A549 (cell line): ENCODE results near the gene ATP5F1E. TPM values are rescaled to one million over a fixed set of nuclear protein-coding genes. Genes with fewer than 3 reads are reported as not detected.

Source experiments
- ATAC-seq, 2 experiments: fragments of 200-7000 bp in 1 of 2; fragments of >200 bp in 1 of 2; cut with Nextera tagmentation in 1 of 2; cut with Tn5 transposase in 1 of 2; 3 replicates each; pipeline versions ENCODE4 v1.8.0 to v1.9.1; 2018 to 2020; ENCODE audit warnings: mild to moderate bottlenecking in 1 of 2, moderate library complexity in 1 of 2
- CTCF ChIA-PET: fragments of 300-600 bp; sonication (Branson Sonifier 250); formaldehyde crosslinking; extraction: SDS; loops from one replicate; lab custom pipeline; 2021; ENCODE audit warnings: antibody characterized with exemption, inconsistent platforms; lab: Yijun Ruan, JAX
- POLR2A ChIA-PET: fragments of 350-600 bp; formaldehyde crosslinking; extraction: SDS; loops from one replicate; lab custom pipeline; 2021; ENCODE audit warnings: antibody characterized with exemption, inconsistent platforms; lab: Yijun Ruan, JAX
- DNase-seq, 2 experiments: peaks; one replicate each; pipeline versions ENCODE4 v3.0.0 to v3.0.0-alpha.2; 2011 to 2016; ENCODE audit warnings: low read depth in 1 of 2, low spot score in 1 of 2
- FAIRE-seq: peaks from 2 replicates; lab custom pipeline; 2011; peaks lifted over from hg19 to GRCh38; lab: Jason Lieb, UNC
- H3K27ac ChIP-seq, 2 experiments: fragments of >200 bp; sonication (Bioruptor Twin); formaldehyde crosslinking; 3 replicates each; pipeline ENCODE4 v1.5.1; 2016 to 2017
- H3K4me1 ChIP-seq: fragments of >200 bp; sonication (Bioruptor Twin); formaldehyde crosslinking; 3 replicates; pipeline ENCODE4 v1.6.1; 2016
- H3K4me2 ChIP-seq: fragments of >200 bp; sonication (Bioruptor Twin); formaldehyde crosslinking; 3 replicates; pipeline ENCODE4 v1.6.1; 2016
- H3K4me3 ChIP-seq: fragments of >200 bp; sonication (Bioruptor Twin); formaldehyde crosslinking; 3 replicates; pipeline ENCODE4 v1.5.1; 2016
- H3K9me3 ChIP-seq: fragments of >200 bp; sonication (Bioruptor Twin); formaldehyde crosslinking; 3 replicates; pipeline ENCODE4 v1.6.1; 2016
- BCL3 ChIP-seq: fragments of >200 bp; sonication (Bioruptor Twin); formaldehyde crosslinking; IDR thresholded peaks from 3 replicates; pipeline ENCODE4 v1.6.1; 2016
- BHLHE40 ChIP-seq: IDR thresholded peaks from 2 replicates; pipeline ENCODE4 v1.6.1; 2012; ENCODE audit warnings: low read depth, low read length, inconsistent platforms
- CBX2 ChIP-seq: fragments of 200-600 bp; sonication (generic); IDR thresholded peaks from 2 replicates; pipeline ENCODE4 v1.6.1; 2016; ENCODE audit warnings: low read depth, mild to moderate bottlenecking, borderline replicate concordance
- CHD4 ChIP-seq: fragments of 200-600 bp; sonication (generic); IDR thresholded peaks from 2 replicates; pipeline ENCODE4 v1.6.1; 2016; ENCODE audit warnings: antibody characterized with exemption, mild to moderate bottlenecking, borderline replicate concordance
- CTCF ChIP-seq: fragments of >200 bp; sonication (Bioruptor Twin); formaldehyde crosslinking; IDR thresholded peaks from 3 replicates; pipeline ENCODE4 v1.5.1; 2016
- FOSB ChIP-seq: fragments of 250-450 bp; sonication (Bioruptor Pico); IDR thresholded peaks from 2 replicates; pipeline ENCODE4 v1.5.0; 2020; ENCODE audit warnings: mild to moderate bottlenecking, moderate library complexity
- FOSL2 ChIP-seq, 2 experiments: fragments of 450-650 bp in 1 of 2; fragments of >200 bp in 1 of 2; sonication (Bioruptor Twin) in 1 of 2; formaldehyde crosslinking; IDR thresholded peaks; 2 replicates each; pipeline versions ENCODE4 v1.5.0 to v1.6.1; 2016 to 2020; ENCODE audit warnings: mild to moderate bottlenecking in 1 of 2, moderate library complexity in 1 of 2
- GATA3 ChIP-seq: IDR thresholded peaks from 2 replicates; pipeline ENCODE4 v1.6.1; 2012; ENCODE audit warnings: borderline replicate concordance
- HDAC2 ChIP-seq: fragments of 200-600 bp; sonication (generic); IDR thresholded peaks from 2 replicates; pipeline ENCODE4 v1.6.1; 2016
- HES2 ChIP-seq: fragments of >200 bp; sonication (Bioruptor Twin); formaldehyde crosslinking; IDR thresholded peaks from 2 replicates; pipeline ENCODE4 v1.6.1; 2016
- HOXA7 ChIP-seq: fragments of 250-450 bp; sonication (Bioruptor Pico); IDR thresholded peaks from 2 replicates; pipeline ENCODE4 v1.5.0; 2020; ENCODE audit warnings: mild to moderate bottlenecking, moderate library complexity
- HOXB5 ChIP-seq: fragments of 250-450 bp; sonication (Bioruptor Pico); IDR thresholded peaks from 2 replicates; pipeline ENCODE4 v1.5.0; 2020; ENCODE audit warnings: mild to moderate bottlenecking, moderate library complexity
- KDM1A ChIP-seq: fragments of 200-600 bp; sonication (generic); IDR thresholded peaks from 2 replicates; pipeline ENCODE4 v1.6.1; 2016; ENCODE audit warnings: low read depth, mild to moderate bottlenecking
- KDM5A ChIP-seq: fragments of 200-600 bp; sonication (generic); IDR thresholded peaks from 2 replicates; pipeline ENCODE4 v1.6.1; 2016; ENCODE audit warnings: antibody characterized with exemption, mild to moderate bottlenecking
- MAZ ChIP-seq: fragments of 150-350 bp; IDR thresholded peaks from 2 replicates; pipeline ENCODE4 v1.6.1; 2014; ENCODE audit warnings: antibody characterized with exemption, low read depth, low read length, borderline replicate concordance
- MYC ChIP-seq: IDR thresholded peaks from 2 replicates; pipeline ENCODE4 v1.6.1; 2012; ENCODE audit warnings: mild to moderate bottlenecking, inconsistent platforms, low read length, improper control_type of control experiment, borderline replicate concordance
- POLR2AphosphoS2 ChIP-seq: conservative IDR thresholded peaks from 2 replicates; pipeline ENCODE4 v1.6.1; 2012; ENCODE audit warnings: low read length, improper control_type of control experiment, inconsistent platforms
- SREBF2 ChIP-seq: fragments of 450-650 bp; IDR thresholded peaks from 2 replicates; pipeline ENCODE4 v1.6.1; 2014; ENCODE audit warnings: mild to moderate bottlenecking, moderate library complexity
- TFCP2L1 ChIP-seq: fragments of 250-450 bp; sonication (Bioruptor Pico); IDR thresholded peaks from 2 replicates; pipeline ENCODE4 v1.5.0; 2021; ENCODE audit warnings: mild to moderate bottlenecking
- ZC3H11A ChIP-seq: fragments of 450-650 bp; IDR thresholded peaks from 2 replicates; pipeline ENCODE4 v1.6.1; 2014; ENCODE audit warnings: antibody characterized with exemption, mild to moderate bottlenecking
- ZFP36 ChIP-seq: fragments of 450-650 bp; IDR thresholded peaks from 2 replicates; pipeline ENCODE4 v1.6.1; 2014; ENCODE audit warnings: borderline replicate concordance; ENCODE audit not compliant: partially characterized antibody
- ZSCAN20 ChIP-seq: fragments of 250-450 bp; sonication (Bioruptor Pico); IDR thresholded peaks from 2 replicates; pipeline ENCODE4 v1.8.0; 2022; ENCODE audit warnings: mild to moderate bottlenecking, moderate library complexity
- WGBS: methylation state at CpG from one replicate; pipeline ENCODE4 v1.1.6; 2017; ENCODE audit errors: missing lambda C conversion rate; 5-methylcytosine and 5-hydroxymethylcytosine counted together
- polyA plus RNA-seq, 4 experiments: library from polyadenylated mRNA; depleted of rRNA in 3 of 4; stranded (reverse); fragments of >200 nt; fragmentation: RNase III in 1 of 4; extraction: RNeasy Plus Mini Kit Qiagen cat#74134 plus additional on column Dnase treatment in 1 of 4; gene quantifications; 2 replicates in 3 of 4; 3 replicates in 1 of 4; pipeline ENCODE4 v1.2.3, GENCODE V29; 2011 to 2017
- TF ChIP-seq, protein P1 (sequence below): fragments of 450-650 bp; IDR thresholded peaks from 2 replicates; pipeline ENCODE4 v1.6.1; 2014; ENCODE audit warnings: antibody characterized with exemption
- TF ChIP-seq, protein P2 (sequence below): fragments of 150-350 bp; IDR thresholded peaks from 2 replicates; pipeline ENCODE4 v1.6.1; 2014; ENCODE audit warnings: low read depth, mild to moderate bottlenecking, low read length

The ATP5F1E gene
- polyA plus RNA-seq, 2 of the 4 experiments (the other 2 are of a cell fraction): 84.9 to 108 TPM

DNA sequence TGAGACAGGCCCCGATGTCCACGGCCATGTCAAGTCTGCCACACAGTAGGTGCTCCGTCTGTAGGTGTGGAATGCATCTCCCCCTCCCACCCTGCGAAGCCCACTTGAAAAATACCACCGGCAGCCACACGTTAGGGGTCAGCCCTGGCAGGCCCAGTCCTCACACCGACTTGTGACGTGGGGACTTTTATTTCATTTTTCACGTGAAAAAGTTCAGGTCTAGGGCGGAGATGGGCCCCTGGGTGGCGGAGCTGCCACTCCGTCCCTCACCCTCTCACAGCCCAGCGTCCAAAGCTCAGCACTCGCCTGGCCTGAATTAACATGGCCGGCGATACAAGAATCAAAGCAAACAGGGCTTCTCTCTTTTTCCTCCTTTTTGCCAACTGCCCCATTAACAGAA lies 16.7 kb downstream of the ATP5F1E start:
- no peak overlapping the region for H3K4me3 ChIP-seq
- TF ChIP-seq MAZ (no peak), ZFP36 (no peak), CBX2 (no peak), ZC3H11A (no peak), BHLHE40 (no peak), MYC (no peak), KDM5A (no peak), CTCF (no peak), BCL3 (no peak), HES2 (no peak), FOSB (CRISPR knock-in tag) (no peak), GATA3 (no peak)
- TF ChIP-seq, all 56 proteins: peak for 0
- ATAC-seq (no peak), DNase-seq (no peak), FAIRE-seq (no peak)
- Histone ChIP-seq H3K9me3 (no peaks in the 10 kb centered on the region), H3K4me1 (no peaks in the 10 kb centered on the region), H3K4me2 (no peak overlapping the region), H3K27ac (no peak overlapping the region)
- ChIA-PET CTCF (interaction anchor here (0.9 to 1.4 kb wide), 2 partner anchors 9 to 72 kb away, joined by 3 read pairs; no protein-coding TSS in a partner anchor), POLR2A (no interaction called here)
- 87% methylated on average over 14 of the region's 16 CpGs for WGBS

GRCh38 chr20:59014680-59015389 lies 17.3 kb downstream of the ATP5F1E start:
- DNase-seq (no peak), ATAC-seq (no peak), FAIRE-seq (no peak)
- Histone ChIP-seq H3K27ac (no peak overlapping the region), H3K4me1 (no peaks in the 10 kb centered on the region), H3K9me3 (no peaks in the 10 kb centered on the region), H3K4me2 (no peak overlapping the region), H3K4me3 (no peak overlapping the region)
- 88% methylated on average over 15 of the region's 17 CpGs for WGBS
- ChIA-PET POLR2A (no interaction called here), CTCF (interaction anchor here (0.9 to 1.4 kb wide), 2 partner anchors 9 to 73 kb away, joined by 3 read pairs; no protein-coding TSS in a partner anchor)
- TF ChIP-seq, protein P1, sequence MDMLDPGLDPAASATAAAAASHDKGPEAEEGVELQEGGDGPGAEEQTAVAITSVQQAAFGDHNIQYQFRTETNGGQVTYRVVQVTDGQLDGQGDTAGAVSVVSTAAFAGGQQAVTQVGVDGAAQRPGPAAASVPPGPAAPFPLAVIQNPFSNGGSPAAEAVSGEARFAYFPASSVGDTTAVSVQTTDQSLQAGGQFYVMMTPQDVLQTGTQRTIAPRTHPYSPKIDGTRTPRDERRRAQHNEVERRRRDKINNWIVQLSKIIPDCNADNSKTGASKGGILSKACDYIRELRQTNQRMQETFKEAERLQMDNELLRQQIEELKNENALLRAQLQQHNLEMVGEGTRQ: no peak
- TF ChIP-seq KDM1A (no peak), TFCP2L1 (CRISPR knock-in tag) (no peak), FOSL2 (IDR thresholded peaks at IDR 0.05) (no peak), FOSL2 (CRISPR knock-in tag; IDR thresholded peaks at IDR 0.05) (no peak), HOXB5 (CRISPR knock-in tag) (no peak), CBX2 (no peak), HOXA7 (CRISPR knock-in tag) (no peak), POLR2AphosphoS2 (no peak), ZSCAN20 (CRISPR knock-in tag) (no peak), CHD4 (no peak), FOSB (CRISPR knock-in tag) (no peak), SREBF2 (no peak), HDAC2 (no peak)
- TF ChIP-seq, protein P2, sequence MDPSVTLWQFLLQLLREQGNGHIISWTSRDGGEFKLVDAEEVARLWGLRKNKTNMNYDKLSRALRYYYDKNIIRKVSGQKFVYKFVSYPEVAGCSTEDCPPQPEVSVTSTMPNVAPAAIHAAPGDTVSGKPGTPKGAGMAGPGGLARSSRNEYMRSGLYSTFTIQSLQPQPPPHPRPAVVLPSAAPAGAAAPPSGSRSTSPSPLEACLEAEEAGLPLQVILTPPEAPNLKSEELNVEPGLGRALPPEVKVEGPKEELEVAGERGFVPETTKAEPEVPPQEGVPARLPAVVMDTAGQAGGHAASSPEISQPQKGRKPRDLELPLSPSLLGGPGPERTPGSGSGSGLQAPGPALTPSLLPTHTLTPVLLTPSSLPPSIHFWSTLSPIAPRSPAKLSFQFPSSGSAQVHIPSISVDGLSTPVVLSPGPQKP: no peak
